Stimulated activated CD8-positive, alpha-beta memory T cell treated with anti-CD3 and anti-CD28 coated beads, Interleukin-15, amount 100 ng/mL, for 48 hours (primary cell): Measurements from ENCODE around the gene KLHL4.
"Not testable (repeated sequence)": the region's sequence is repeated elsewhere in the genome, so short reads cannot be mapped to it uniquely, and the experiment has no call there.

Source experiments
- DNase-seq, 2 donors: peaks; one replicate each; pipeline ENCODE4 v3.0.0-alpha.2; 2020; ENCODE audit warnings: low read depth in 2 of 2

The KLHL4 gene

DNA sequence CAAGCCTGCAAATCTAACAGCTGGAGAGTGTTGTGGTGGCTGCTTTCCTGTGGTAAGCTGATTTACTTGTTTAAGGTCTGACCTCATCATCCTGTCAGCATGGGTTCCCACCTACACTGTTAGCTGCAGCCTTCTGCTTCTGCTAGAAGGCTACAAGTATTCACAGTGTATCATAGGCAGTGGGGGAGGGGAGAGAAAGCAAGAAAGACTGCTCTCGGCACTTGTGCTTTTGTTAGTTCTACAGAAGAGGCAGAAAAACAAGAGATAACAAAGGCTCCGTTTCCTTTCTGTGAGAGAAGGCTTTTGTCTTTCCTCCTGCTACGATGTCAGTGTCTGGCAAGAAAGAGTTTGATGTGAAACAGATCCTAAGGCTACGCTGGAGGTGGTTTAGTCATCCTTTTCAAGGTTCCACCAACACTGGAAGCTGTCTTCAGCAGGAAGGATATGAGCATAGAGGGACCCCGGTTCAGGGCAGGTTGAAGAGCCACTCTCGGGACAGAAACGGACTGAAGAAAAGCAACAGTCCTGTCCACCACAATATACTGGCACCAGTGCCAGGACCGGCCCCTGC, at the start of gene KLHL4:
Gene KLHL4 (plus strand): TSS at position 232 of the 571 bp plus-strand sequence. CDS start 92 bp downstream, at position 324.
- no peak for DNase-seq

DNA sequence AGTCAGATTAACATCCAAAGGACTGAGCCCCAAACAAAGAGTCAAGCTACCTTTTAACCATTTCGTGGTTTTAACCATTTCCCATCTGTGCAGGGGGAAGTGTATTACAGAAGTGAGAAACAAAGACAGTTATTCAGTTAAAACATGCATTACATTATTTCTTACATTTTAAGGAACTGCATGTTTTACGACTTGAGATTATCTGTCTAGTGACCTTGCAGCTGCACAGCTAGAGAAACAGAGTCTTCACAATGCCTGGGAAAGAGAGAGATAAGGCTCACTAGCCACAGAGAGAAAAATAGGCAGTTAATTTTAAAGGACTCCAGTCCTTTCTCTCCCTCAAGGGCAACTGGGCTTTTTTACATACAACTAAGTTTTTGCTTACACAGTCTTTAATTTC, 48.7 kb upstream of the KLHL4 start:
- no peak for DNase-seq

GRCh38 chrX:87475793-87476192, 41.8 kb upstream of the KLHL4 start:
- no peak for DNase-seq

GRCh38 chrX:87478703-87479102, 38.9 kb upstream of the KLHL4 start:
- not testable (repeated sequence) for DNase-seq

DNA sequence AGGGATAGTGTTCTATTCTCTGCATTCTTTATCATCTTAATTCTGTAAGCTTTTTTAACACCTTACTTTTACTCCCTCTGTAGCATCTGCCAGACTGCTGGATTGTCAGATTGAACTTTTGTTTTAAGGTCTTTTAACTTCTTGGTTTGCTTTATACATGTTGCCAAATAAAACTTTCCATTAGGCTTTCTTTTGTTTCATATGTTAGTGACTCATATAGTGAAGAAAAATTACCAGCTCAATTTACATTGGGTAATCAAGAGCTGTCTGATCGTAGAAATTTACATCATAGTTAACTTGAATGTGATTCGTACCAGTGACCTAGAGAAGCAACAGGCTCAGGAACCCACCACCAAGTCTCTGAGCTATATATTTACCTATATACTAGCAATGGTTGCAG, 28.5 kb upstream of the KLHL4 start:
- DNase-seq = no peak

- no peak for DNase-seq
Observed at GRCh38 chrX:87515836-87516235, 1.8 kb upstream of the KLHL4 start.

GRCh38 chrX:87516717-87517121, 883 bp upstream of the KLHL4 start:
- DNase-seq = no peak

DNA sequence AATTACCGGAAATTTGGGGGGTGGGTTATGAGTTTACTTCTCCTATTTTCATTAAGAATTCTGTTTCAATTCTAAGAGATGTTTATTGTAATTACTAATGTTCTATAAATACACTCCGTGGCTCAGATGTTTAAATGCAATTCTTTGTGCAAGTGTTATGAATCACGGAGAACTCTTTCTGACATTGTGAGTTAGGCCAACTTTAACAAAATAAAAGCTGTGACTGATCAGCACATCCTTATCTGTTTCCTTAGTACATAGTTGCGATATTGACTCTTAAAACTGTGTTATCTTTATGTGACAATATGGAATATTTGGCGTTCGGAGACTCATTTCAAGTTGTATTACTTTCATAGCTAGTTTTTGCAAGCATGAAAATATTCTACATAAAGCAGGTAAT, 902 bp downstream of the KLHL4 start:
- DNase-seq = no peak

DNA sequence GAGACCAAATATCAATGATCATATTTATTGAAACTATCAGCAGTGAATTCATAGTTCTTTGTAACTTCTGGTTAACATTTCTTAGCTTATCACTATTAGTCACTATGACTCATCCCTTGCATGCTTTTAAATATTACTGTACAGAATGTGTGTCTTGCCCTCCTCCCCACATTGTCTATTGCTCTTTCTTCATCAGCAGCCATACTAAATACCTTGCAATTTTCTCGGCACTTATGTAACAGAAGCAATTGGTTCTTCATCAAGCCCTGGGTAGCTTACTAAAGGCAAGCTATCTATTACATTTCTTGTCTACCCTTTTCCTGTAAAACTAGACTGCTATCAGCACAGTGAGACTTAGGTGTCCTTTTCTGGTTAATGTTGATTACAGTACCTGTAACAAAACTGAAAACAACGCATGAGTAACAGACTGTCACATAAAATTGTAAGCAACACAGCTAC, 8.2 kb downstream of the KLHL4 start:
- DNase-seq = no peak

GRCh38 chrX:87526281-87526680, 8.7 kb downstream of the KLHL4 start:
- no peak for DNase-seq

DNA sequence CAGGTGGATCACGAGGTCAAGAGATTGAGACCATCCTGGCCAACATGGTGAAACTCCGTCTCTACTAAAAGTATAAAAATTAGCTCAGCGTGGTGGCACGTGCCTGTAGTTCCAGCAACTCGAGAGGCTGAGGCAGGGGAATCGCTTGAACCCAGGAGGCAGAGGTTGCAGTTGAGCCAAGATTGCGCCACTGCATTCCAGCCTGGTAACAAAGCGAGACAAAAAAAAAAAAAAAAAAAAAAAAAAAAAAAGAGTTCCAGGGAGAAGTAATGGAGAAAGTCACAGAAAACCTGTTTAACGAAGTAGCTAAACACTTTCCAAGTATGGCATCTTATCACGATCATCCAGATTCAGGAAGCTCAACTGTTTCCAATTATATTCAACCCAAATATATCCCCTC, 10.9 kb downstream of the KLHL4 start:
- DNase-seq = no peak

DNA sequence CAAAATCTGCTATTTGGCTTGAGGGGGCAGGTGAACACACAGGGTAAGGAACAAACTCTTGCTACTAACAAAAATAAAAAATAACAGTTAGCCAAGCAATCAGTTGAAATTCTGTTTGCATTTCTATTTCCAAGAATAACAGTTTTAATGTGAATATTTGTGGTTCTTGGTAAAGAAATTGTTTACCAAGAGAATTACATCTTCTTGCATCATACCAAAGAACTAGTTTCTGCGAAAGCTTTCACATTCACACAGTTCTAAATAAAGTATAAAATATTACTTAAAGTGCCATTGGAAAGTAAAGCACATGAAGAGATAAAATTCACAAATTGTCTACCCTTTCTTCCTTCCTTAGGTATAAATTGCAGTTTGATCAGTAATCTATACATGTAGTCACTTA, 54.4 kb downstream of the KLHL4 start:
- DNase-seq = no peak

DNA sequence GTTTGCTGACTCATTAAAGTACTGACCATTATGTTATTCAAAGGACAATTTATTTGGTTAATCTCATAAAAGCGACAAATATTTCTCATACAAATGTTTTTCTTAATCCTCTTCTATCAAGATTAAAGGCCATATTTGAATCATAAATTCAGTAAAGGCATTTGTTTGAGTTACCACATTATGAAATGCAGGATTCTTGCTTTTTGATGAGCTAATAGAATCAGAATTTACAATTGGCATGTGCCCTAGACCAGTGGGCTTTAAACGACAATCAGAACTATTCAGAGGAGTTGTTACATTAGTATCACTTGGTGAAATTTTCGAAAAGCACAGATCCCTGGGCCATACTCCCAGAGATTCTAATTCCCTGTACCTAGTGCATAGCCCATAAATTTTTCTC, 55.3 kb downstream of the KLHL4 start:
- DNase-seq = no peak

DNA sequence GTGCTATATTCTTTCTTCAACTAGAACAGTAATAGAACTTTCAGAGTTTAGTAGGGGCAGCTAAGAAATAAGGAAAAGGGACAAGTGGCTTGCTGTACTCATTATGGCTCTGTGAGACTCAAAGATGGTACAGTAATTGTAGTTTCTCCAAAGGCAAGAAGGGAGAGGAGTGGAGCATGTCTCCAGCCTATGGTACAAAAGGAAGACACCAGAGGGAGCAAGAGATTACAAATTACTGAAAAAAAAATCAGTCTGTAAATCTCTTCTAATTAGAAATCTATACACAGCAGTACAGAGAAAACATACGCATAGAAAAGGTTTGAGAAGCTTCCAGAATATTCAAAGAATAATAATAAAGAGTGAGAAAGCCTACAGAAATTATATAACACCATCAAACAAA, 61.4 kb downstream of the KLHL4 start:
- no peak for DNase-seq

DNA sequence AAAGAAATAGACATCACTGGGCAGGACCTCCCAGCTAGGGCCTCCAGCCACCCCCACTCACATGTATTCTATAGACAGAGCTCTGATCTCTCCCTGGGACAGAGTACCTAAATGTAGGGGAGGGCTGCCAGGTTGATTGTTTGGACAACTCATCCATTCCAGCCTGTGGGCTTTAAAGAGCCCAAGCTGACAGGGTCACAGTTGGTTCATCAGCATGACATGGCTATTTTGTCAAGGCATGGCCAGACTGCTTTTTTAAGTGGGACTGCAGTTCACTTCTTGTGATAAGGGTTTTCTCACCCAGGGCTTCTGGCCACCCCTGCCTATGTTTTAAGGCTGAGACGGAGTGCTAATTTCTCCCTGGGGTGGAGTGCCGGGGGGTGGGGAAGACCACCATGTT, 63.3 kb downstream of the KLHL4 start:
- no peak for DNase-seq

DNA sequence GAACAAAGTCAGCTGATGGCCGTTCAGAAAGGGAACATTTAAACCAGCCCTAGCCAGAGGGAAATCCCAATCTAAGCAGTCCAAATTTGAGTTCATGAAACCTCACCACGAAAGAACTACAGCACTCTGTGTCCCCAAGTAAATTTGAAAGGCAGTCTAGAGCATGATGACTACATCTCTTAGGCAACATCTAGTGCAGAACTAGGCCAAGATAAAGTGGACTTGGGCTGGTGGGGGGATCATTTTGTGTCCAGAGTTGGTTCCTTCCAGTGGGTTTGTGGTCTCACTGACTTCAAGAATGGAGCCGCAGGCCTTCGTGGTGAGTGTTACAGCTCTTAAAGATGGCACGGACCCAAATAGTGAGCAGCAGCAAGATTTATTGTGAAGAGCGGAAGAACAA, 64.9 kb downstream of the KLHL4 start:
- no peak for DNase-seq

DNA sequence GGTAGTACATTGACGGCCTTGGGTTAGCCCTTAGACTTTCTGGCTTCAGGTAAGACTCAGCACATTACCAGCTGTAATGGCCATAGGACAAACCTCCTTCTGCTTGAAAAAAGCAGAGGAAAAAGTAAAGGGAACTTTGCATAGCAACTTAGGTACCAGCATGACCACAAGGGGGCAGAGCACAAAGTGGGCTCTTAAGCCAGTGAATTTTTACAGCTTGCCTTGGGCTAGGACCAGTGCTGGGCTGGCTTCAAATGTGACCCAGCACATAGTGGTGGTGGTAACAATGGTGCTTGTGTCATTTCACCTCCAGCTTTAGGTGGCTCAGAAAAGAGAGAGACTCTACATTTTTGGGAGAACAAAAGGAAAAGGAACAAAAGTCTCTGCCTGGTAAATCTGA, 66.1 kb downstream of the KLHL4 start:
- DNase-seq = no peak

GRCh38 chrX:87616371-87616770, 98.8 kb downstream of the KLHL4 start:
- no peak for DNase-seq

GRCh38 chrX:87621697-87622096, 104.1 kb downstream of the KLHL4 start:
- no peak for DNase-seq

DNA sequence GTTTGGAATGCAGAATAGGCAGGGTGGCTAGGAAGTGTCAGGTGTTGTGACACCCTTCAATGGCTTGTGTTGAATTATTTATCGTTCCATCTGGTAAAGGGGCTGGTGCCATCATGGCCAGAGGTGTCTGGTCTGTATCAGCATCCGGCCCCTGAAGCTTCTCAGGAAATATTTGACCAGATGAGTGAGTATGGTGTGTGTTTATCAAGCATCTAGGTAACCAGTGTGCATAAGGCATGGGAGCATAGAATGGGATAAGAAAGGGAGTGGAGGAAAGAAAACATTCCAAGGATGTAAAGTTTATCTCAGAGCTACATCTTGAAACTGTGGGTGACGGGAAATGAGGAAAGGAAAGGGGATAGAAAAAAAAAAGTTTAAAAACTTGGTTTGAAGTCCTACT, 109.4 kb downstream of the KLHL4 start:
- no peak for DNase-seq

GRCh38 chrX:87634361-87634760, 116.8 kb downstream of the KLHL4 start:
- no peak for DNase-seq

DNA sequence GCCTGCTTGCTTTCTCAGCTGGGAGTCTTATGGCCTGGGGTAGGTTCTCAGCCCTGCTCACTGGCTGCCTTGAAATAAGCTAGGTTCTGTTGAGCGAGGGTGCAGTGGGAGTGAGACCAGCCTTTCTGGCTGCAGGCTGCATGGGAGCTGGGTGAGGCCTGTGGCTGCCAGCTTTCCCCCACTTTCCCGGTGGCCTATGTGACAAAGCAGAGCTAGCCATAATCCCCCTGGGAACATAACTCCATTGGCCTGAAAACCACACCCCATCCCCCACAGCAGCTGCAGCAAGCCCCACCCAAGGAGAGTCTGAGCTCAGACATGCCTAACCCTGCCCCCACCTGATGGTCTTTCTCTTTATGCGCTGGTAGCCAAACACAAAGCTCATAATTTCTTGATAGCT, 118.9 kb downstream of the KLHL4 start:
- DNase-seq = no peak

DNA sequence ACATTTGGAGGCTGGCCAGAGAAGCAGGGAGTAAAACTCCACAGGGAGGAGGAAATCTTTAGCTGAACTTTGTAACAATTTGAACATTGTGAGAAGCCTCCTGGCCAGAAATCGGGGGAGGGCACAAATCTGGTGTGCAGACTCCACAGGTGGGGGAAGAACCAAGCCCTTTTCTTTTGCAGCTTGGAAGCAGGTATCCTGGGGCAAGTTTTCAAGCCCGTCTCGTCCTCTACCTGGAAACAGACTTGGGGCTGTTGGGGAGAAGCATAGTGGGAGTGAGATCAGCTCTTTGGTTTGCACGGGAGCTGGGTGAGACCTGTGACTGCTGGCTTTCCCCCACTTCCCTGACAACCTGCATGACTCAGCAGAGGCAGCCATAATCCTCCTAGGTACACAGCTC, 123.8 kb downstream of the KLHL4 start:
- DNase-seq = not testable (repeated sequence)

GRCh38 chrX:87661761-87662160, 144.2 kb downstream of the KLHL4 start:
- no peak for DNase-seq
